Activated T-cell treated with anti-CD3 and anti-CD28 coated beads for 48 hours (primary cell): Measurements from ENCODE around the gene ASB2.

ENCODE experiments used
- DNase-seq: peaks from one replicate; pipeline ENCODE4 v3.0.0-alpha.2; 2020; ENCODE audit warnings: low read depth

The ASB2 gene, protein sequence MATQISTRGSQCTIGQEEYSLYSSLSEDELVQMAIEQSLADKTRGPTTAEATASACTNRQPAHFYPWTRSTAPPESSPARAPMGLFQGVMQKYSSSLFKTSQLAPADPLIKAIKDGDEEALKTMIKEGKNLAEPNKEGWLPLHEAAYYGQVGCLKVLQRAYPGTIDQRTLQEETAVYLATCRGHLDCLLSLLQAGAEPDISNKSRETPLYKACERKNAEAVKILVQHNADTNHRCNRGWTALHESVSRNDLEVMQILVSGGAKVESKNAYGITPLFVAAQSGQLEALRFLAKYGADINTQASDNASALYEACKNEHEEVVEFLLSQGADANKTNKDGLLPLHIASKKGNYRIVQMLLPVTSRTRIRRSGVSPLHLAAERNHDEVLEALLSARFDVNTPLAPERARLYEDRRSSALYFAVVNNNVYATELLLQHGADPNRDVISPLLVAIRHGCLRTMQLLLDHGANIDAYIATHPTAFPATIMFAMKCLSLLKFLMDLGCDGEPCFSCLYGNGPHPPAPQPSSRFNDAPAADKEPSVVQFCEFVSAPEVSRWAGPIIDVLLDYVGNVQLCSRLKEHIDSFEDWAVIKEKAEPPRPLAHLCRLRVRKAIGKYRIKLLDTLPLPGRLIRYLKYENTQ

DNA sequence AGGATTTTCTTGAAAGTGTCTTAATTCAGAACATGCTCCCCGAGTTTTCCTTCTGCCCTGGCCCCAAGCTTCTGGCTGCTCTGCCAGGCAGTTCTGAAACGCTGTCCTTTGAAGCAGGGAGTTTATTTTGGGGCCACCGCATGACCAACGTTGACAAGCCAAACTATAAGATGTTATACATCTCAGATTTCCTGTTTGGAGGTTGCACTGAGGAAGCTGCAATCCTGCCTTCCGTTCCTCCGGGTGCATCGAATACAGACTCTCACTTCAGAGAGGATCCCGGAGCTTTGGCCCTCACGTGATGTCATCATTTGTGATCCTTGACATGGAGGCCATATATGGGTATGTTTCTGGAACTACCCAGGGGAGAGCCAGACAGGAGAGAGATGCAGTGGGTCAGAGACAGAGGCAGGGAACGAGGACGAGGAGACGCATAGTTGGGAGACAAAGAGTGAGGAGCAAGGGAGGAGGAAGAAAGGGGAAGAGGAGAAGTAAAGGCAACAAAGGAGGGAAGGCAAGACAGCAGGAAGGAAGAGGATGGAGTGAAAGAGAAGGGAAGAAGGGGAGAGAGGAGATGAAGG lies at the start of gene ASB2:
Gene ASB2 (minus strand): TSS at position 94 of the 581 bp plus-strand sequence. CDS start 12,031 bp downstream, outside the sequence.
- no peak for DNase-seq

DNA sequence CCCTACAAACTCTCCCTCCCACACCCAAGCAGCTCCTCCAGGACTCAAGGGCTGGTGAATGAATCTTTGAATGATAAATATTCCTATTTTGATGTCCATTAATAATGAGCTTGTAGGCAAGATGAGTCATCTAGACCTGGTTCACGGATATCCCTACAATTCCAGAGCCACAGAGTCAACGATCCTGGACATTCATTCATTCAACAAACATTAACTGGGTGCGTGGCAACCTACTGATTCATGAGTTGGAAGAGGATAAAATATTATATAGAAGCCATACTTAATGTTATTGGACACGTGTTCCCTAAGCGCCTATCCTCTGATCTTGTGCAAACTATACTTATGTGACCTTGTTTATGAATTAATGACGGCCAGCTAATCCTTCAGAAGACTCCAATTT lies 49.4 kb upstream of the ASB2 start:
- no peak for DNase-seq

DNA sequence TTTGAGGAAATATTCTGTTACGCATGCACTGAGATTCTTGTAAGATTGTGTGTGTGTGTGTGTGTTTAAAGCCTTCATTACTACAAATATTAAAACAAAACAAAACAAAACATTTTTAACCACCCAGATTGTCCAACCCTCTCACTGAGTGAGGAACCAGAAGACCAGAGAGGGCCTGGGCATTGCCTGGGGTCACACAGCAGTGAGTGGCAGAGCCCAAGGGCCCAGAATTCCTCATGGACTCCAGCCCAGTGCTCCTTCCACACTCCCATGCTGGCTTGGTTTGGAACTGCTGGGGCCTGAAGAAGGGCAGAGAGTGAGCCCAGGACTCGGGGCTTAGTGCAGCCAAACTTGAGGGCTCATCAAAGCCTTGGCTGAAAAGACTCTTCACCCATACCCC lies 48.2 kb upstream of the ASB2 start:
- DNase-seq: no peak

DNA sequence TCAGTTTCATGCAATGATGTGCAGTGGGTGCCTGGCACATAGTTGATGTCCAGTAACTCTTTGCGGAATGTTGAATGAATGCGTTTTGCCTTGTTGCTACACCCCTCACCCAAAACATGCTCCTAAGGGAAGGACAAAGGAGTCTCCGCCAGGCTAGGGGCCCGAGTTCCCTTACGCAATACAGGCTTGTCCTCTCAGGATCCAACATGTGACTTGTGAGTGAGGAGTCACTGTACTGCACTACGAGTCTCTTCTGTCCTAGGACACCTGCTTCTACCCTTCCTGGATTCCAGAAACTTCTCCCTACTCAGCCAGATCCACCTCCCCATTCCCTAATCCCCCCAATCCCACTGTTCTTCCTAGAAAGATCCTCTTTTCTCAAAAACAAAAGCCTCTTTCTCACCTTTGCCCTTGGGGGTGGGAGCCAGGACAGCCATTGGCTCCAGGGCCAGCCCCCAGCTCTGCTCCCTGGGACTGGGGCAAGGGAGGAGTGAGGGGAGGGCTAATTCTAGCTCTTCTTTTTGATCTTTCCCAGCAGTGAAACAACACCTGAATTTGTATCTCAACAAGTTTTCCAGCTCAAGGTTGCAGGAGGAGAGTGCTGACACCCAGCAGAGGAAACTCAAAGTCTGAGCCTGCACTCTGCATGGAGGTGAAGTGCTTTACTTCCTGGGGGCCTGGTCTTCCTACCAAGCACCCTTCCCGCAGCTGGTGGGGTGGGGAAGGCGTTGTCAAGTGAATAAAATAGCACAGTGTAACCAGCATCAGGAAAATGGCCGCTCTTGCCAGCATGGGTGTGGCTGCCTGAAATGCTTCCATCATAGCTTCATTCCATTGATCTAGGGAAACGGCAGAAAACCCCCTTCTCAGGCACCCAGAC lies 46.4 kb upstream of the ASB2 start:
- DNase-seq: no peak

DNA sequence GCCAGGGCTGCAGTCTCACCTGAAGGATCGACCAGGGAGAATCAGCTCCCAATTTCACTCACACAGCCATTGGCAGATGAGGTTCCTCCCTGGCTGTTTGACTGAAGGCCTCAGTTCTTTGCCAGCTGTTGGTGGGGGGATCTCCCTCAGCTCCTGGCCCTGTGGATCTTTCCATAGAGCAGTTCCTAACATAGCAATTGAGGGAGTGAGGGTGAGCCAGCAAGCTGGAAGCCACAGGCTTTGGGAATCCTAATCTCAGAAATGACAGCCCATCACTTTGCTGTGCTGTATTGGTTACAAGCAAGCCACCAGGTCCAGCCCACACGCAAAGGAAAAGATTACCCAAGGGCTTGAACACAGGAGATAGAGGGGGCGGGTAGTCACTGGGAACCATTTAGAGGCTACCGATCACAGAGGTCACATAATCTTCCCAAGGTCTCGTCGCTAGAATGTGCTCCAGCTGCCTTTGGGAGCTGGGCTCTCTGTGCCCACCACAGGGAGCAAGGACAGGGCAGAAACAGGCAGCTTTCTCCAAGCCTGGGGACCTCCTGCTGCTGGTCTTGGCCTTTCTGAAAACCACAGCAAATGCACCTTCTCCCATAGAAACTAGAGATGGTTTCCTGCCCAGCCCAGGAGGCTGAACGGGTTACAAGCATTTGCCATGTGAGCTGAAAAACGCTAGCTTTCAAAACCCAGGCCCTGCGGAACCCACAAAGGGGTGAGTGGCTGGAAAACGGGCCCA lies 45.2 kb upstream of the ASB2 start:
- DNase-seq: peak; percentile 21

DNA sequence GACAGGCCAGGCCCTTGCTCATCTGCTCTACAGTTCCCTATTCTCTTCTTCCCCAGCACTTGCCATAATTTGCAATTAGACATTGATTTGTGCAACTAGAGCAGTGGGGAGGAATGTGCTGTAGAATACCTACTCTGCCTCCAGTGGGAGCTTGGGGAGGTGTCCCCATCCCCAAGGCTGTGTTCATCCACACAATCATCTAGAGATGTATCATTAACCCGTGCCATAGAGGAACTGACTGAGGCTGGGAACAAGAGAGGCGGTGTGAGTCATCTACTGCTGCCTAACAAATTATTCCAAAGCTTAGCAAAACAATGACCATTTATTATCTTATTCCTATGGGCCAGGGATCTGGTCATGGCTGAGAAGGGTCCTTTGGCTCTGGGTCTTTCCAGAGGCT lies 44.6 kb upstream of the ASB2 start:
- DNase-seq: no peak

DNA sequence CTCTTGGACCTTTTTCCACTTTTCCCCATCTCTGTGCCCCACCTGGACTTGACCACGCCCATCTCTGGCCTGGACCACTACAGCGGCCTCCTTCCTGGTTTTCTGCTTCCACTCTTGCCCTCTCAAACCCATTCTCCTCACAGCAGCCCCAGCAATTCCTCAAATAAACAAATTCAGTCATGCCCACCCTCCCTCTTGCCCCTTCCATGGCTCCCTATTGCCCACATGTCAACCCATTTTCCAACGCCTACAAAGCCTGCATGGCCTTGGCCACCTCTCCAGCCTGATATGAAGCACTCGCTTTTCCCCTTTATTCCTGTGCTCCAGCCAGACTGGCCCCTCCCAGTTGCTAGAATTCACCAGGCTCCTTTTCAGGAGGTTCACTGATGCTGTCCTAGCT lies 43.9 kb upstream of the ASB2 start:
- no peak for DNase-seq

DNA sequence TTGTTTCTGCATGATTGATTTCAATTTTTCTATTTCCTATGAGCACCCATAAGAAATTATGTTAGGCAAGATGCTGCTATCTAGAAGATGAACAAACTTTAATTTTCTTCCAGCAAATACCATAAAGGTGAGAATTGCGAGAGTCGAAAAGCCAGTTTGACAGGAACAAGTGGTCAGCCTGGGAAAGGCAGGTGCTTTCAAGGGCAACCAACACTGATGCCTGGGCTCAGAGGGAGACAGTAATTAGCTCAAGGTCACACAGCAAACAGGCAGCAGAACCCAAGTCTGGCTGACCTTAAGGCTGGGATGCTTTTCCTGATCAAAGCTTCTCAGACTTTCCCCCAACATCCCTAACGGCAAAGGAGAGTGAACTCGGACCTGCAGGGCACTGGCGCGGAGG lies 43.0 kb upstream of the ASB2 start:
- DNase-seq: no peak

DNA sequence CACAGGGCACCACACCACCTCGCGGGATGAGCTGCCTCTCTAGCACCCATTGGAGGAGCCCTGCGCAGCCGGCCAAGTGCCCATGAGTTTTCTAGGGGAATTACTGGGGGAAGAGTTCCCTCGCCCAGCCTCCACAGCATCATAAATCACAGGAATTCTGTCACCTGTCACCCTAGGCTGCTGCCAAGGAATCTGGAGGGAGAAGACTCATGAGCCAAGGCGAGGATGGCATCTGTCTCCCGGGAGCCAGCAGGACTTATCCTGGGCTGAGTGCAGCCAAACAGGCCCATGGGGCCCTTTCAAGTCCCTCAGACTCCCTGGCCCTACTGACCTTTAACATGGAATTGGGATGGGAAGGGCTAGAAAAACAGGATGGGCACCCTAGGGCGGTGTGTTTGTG lies 41.9 kb upstream of the ASB2 start:
- DNase-seq: no peak

DNA sequence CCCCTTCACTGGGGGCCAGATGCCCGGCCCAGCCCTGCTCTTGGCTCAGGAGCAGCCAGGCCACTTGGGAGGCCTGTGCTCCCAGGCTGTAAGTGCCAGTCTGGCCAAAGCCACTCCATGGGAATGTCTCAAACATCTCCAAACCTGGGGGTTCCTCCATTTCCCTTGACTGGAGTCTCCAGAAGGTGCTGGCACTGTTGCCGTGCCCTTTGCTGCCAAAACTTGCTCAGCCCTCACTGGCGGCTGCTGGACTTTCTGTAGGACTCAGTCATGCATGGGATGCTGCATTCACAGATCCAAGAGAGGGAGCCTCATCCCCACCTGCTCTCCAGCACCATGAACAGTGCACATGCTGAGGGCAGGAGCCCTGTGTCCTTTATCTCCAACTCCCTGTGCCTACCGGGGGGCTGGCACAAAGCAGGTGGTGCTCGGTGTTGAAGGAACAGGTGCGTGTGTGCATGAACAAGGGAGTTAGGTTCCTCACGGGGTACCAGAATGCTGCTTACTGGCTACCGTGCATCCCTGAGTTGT lies 40.1 kb upstream of the ASB2 start:
- no peak for DNase-seq

DNA sequence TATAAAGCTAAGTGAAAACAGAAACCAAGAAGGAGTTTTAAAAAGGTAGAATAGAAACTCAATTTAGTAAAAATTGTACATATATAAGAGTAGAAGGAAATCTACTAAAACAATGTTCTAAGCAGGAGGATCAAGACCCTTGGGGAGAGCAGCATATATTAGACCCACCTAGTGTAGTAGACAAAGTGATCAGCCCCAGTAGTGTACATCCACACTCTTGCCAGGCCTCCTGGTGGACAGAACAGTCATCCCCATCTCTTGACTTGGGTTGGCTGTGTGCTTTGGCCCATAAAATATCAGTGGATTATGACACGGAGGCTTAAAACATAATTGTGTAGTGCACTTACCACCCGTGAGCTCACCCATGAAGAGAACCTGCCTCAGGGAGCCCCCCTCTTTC lies 38.9 kb upstream of the ASB2 start:
- no peak for DNase-seq

DNA sequence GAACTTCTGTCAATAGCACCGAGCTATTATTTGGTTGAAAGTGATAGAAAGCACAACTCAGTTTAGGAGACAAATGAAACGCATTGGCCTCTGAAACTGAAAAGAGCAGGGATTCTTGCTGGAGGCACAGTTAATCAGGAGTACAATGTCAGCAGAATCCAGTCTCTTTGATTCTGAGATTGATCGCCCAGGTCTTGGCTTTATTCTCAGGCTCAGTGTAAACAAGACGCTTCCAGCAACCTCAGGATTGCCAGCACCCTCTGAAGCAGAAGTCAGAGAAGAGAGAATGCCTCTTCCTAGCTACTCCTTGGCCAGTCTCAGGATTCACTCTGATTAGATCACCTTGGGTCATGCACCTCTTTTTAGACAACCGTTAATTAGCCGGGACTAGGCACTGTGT lies 38.0 kb upstream of the ASB2 start:
- no peak for DNase-seq

DNA sequence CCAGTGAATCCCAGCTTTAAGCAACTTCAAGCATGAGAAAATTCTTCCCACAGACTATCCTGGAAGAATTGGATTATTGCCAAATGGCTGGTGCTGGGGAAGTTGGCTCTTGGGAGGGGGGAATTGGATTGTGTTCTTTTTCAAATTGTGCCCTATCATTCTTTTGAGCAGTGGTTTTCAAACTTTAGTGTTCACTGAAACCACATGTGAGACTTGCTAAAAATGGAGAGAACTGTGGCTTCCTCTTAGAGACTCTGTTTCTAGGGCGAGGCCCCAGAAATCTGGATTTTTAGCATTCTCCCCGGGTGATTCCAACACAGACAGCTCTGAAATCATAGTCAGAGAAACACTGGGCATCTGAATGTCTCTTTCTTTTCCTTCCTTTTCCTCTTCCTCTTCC lies 35.4 kb upstream of the ASB2 start:
- no peak for DNase-seq

DNA sequence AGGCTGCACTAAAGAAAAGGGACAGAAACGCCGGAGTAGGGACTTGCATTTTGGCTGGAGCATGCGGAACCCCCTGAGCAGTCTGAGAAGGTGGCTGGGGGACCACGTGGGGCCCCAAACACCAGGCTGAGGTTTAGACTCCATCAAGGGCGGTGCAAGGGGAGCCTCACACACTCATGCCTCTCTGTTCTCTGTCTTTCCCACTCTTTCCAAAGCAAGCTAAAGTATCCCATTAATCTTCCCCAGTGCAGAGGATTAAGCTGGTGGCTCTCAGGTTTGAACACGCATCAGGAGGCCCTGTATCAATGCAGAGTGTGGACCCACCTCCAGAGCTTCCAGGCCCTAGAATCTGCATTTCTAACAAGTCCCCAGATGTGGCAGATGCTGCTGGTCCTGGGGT lies 34.3 kb upstream of the ASB2 start:
- no peak for DNase-seq

DNA sequence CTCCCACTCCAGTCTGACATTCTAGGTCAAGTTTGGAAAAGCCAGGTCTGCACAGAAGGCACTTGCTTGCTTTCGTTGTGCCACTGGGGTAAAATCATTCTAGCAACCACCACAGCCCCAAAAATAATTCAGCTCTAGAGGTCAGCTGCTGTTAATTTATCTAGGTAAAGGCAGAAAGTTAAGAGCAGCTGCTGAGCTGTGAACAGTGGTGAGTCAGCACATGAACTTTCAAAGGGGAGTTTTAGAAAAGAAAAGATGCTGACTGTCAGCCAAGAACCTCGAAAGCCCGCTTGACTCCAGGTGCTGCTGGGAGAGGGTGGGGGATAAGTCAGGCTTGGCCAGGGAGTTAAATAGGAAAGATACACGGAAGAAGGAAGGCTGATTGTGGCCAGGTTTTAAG lies 33.4 kb upstream of the ASB2 start:
- DNase-seq: no peak

DNA sequence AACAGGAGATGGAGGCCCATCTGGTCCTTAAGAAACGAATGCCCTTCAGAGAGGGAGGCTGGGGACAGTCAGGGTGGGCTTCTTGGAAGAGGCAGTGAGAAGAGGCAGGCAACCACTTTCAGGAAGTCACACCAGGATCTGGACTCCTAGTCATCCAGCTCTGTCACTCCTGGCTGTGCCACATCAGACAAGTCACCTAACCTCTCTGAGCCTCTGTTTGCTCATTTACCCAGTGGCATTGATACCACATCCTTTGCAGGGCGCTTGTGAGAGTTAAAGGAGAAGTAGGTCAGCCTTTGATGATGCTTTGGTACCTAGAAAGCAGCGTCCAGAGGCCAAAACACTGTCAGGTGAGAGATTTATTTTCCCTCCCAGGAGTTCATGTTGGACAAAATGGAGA lies 31.9 kb upstream of the ASB2 start:
- no peak for DNase-seq

DNA sequence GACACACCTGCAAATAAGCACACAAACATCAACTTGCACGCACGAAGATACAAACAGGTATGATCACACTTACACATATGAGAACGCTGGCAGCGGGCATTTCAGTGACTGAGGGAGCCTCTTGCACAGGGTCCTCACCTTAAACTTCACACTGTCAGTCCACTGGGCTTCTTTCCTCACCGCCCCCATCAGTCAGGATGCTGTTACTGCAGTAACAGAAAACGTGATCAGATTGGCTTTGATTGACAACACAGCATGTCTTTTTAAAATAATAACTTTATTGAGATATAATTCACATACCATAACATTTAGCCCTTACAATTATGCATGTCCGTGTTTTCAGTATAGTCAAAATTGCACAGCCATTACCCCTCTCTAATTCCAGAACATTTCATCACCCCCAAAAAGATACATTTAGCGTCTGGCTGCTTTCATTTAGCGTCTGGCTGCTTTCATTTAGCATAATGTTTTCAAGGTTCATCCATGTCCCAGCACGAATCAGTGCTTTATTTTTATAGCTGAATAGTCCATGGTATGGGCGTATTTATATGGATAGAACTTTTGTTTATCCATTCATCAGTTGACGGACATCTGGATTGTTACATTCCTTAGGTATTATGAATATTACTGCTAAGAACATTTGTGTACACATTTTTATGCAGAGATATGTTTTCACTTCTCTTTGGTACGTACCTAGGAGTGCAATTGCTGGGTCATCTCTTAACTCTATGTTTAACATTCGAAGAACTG lies 29.1 kb upstream of the ASB2 start:
- no peak for DNase-seq

DNA sequence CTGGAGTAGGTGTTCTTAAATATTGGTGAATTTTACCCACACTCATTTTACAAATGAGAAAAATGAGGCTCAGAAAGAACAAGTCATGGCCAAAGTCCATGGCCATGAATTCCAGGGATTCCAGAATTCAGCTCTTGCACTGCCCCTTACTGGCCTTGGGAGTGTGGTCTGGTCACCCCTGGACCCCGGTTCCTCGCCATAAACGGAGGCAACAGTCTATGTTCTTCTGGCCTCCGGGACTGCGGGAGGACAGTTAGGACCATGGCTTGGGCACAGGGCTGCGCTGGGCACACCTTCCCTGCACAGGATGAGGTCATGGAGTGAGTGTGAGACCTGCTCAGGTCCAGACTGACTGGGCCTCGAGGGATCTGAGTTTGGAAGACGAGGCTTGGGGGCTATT lies 27.6 kb upstream of the ASB2 start:
- no peak for DNase-seq

DNA sequence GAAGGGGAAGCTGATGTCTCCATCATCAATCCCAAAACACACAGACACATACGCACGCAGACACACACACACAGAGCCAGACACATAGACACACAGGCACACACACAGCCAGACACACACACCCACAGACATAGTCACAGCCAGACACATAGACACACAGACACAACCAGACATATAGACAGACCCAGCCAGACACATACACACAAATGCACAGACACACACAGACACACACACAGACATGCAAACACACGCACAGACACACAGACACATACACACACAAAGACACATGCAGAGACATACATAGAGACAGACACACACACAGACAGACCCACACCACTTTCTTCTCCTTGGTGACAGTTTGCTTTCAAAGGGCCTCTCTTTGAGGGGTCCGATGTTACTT lies 27.0 kb upstream of the ASB2 start:
- DNase-seq: no peak

DNA sequence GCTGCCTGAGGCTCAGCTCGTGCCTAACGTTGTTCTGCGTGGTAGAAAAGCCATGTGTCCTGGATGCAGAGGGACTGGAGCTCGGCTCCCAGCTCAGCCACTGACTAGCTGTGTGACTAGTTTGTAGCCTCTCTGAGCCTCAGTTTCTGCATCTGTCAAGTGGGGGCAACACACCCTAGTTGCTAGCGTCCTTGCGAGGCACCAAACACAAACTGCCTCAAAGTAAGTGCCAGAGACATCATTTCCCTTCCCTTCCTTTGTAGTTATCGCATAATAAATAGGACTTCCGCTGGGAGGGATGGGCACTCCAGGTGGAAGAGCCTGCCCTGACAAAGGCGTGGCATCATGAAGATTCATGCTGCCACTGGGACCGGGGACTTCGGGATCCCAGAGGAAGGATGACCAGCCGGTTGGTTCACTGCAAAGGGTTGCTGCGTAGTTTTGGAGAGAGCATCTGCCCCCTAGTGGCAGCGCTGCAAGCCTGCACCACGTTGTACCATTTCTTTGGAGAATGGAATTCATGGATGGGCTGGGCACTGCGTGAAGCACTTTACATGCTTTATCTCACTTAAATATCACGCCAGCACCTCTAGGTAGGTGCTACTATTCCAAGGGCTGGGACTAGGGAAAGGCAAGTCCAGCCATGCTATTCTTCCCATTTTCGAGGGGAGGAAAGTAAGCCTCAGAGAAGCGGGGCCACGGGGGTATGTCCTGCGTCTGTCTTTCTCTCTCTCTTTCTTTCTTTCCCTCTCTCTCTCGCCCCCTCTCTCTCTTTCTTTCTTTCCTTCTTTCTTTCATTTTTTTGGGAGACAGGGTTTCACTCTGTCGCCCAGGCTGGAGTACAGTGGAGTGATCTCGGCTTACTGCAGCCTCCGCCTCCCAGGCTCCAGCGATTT lies 25.4 kb upstream of the ASB2 start:
- DNase-seq: peak; percentile 55
